AG09319 (cell line): Measurements from ENCODE around the gene ADAMTS17.
"Not testable (repeated sequence)": the region's sequence is repeated elsewhere in the genome, so short reads cannot be mapped to it uniquely, and the experiment has no call there.

Experiments
- DNase-seq: peaks from one replicate; pipeline ENCODE4 v3.0.0-alpha.2; 2010; ENCODE audit warnings: low read depth; ENCODE audit errors: extremely low read depth
- CTCF ChIP-seq: IDR thresholded peaks from 2 replicates; pipeline ENCODE4 v1.5.1; 2011; ENCODE audit warnings: low read depth, mild to moderate bottlenecking, inconsistent platforms, low read length, moderate library complexity

The ADAMTS17 gene

GRCh38 chr15:100095541-100096247 is 246.1 kb downstream of the ADAMTS17 start:
- no peak for DNase-seq
- no peak for TF ChIP-seq CTCF

DNA sequence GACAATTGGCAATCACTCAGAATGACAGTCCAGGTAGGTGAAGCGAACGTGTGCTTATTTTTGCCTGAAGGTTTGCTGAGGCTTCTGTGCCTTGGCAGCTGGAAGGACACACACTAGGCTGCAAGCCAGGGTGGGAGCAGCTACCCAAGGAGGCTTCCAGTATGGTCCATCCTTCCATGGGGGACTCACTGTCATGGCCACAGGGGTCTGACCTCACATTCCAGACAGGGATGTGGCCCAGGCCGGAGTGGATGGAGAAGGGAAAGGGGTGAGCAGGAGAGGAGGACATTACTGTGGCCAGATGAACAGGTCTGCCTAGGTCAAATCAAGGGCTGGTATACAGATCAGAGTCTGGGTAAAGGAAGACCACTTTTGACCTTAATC is 247.7 kb downstream of the ADAMTS17 start:
- no peak for TF ChIP-seq CTCF
- DNase-seq: no peak

DNA sequence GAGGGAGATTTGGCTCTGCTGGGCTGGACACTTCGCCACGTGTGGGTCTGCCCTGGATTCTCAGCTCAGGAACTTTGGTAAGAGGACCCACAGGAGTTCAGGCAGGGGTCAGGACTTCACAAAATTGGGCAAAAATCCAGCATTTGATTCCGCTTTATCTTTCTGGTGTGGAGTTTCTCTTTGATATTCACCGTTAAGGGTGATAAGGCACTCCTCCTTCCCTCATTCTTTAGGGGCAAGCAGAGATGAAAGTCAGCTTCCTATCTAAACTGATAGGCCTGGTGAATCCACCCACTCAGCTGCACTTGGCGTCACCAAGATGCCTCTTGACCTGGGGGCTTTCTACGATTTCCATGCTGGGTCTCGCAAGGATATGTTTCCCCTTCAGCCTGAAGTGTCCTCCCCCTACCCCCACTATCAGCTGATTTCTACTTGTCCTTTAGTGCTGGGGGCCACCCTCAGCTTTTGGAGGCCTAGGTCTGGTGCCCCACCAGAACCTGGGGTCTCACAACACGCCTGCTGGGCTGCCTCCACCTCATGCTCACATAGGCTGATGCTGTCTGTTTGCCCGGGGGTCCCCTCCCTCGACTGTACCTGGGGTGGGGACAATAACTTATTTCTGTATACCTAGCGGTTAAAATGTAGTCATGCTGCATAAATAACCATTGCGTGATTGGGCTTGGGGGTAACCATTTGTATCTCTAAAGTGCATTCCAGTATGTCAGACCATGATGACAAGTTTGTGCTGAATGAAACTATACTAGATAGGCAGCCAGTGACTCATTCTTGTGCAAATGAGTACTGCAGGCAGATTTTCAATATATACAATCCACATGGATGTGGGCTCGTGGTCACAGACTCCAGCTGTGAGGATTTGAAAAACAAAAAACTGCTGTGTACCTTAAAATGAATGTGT is 248.3 kb downstream of the ADAMTS17 start:
- DNase-seq: no peak
- TF ChIP-seq CTCF: no peak

DNA sequence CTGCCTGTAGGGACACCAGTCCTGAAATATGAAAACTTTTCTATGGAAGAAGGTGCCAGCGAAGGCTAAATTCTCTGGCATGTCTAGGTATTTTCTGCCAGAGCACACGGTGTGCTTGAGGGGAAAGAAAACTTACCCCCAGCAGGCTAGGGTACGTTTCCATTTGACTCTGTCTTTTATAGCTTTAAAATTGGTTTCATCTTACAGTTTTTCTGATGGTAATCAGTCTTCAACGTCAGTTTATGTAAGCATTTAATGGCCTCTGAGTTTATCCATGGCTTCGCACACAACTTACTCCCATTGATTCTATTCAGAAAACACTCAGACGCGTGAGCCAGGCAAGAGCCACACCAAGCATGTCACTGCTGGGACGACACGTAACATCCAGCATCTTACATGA is 249.7 kb downstream of the ADAMTS17 start:
- no peak for TF ChIP-seq CTCF
- no peak for DNase-seq

DNA sequence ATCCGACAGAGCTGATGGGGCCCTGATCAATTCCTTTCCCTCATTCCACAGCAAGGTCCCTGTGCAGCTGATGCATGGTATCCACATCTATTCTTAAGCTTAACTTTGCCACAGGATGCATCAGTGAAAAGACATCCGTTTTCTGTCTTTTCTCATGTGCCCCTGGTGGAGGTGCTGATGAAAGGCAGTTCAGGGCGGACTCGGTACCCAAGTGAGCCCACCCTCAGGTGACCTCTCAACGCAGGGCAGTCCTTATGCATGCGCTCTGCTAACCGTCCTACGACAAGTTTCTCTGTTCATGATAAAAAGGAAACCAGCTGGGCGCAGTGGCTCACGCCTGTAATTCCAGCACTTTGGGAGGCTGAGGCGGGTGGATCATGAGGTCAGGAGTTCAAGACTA is 251.4 kb downstream of the ADAMTS17 start:
- DNase-seq: no peak

GRCh38 chr15:100084042-100084821 is 257.5 kb downstream of the ADAMTS17 start:
- not testable (repeated sequence) for DNase-seq

More for the DNA sequence above, 251.4 kb downstream of the ADAMTS17 start:
- TF ChIP-seq CTCF: no peak

DNA sequence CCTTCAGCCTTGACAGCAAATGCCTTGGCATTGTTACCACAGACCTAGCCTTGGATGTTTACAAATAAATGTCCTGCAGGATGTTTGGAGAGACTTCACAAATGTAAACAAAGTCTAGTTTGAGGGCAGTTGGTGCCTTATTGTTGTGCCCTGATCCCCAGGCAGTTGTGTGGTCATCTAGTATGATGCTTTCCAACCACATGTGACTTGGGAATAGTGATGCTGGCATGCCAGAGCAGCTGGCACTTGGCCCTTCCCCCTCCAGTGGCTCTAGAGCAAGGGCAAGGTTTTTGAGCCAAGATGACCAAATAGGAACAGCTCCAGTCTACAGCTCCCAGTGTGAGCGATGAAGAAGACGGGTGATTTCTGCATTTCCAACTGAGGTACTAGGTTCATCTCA is 258.2 kb downstream of the ADAMTS17 start:
- DNase-seq: no peak
- no peak for TF ChIP-seq CTCF
